ENCODE measurements around the gene TMEM178B. TPM values are rescaled to one million over a fixed set of nuclear protein-coding genes. Genes with fewer than 3 reads are reported as not detected.

The TMEM178B gene
- polyA plus RNA-seq, 1 experiment: 0.01 TPM

DNA sequence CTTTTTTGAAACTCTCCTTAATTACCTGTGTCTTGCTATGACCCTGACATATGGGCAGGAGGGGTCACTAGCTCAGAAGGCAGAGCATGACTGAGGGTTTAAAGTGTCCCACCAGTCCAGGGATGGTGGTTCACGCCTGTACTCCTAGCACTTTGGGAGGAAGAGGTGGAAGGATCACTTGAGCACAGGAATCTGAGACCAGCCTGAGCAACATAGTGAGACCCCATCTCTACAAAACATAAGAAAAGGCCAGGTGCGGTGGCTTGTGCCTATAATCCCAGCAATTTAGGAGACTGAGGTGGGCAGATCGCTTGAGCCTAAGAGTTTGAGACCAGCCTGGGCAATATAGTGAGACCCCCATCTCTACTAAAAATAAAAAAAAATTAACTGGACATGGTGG lies 133.8 kb downstream of the TMEM178B start:
- CTCF ChIA-PET: no interaction called here
- POLR2A ChIA-PET: no interaction called here
- peaks cover 15% of the 10 kb centered on the region for H3K9me3 ChIP-seq (ENCODE audit: control insufficient read depth, insufficient read depth, low read length)
- no peaks in the 10 kb centered on the region for H3K27me3 ChIP-seq (ENCODE audit: control insufficient read depth, insufficient read depth, low read length)
- H3K4me3 ChIP-seq (ENCODE audit: low read depth, low read length): no peak overlapping the region
- TF ChIP-seq, protein P1, sequence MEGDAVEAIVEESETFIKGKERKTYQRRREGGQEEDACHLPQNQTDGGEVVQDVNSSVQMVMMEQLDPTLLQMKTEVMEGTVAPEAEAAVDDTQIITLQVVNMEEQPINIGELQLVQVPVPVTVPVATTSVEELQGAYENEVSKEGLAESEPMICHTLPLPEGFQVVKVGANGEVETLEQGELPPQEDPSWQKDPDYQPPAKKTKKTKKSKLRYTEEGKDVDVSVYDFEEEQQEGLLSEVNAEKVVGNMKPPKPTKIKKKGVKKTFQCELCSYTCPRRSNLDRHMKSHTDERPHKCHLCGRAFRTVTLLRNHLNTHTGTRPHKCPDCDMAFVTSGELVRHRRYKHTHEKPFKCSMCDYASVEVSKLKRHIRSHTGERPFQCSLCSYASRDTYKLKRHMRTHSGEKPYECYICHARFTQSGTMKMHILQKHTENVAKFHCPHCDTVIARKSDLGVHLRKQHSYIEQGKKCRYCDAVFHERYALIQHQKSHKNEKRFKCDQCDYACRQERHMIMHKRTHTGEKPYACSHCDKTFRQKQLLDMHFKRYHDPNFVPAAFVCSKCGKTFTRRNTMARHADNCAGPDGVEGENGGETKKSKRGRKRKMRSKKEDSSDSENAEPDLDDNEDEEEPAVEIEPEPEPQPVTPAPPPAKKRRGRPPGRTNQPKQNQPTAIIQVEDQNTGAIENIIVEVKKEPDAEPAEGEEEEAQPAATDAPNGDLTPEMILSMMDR (IDR thresholded peaks at IDR 0.05; ENCODE audit: low read depth, low read length): no peak
- no peak for DNase-seq (ENCODE audit: low read depth, low spot score)
- no peak overlapping the region for H3K27ac ChIP-seq (ENCODE audit: low read depth, low read length)

DNA sequence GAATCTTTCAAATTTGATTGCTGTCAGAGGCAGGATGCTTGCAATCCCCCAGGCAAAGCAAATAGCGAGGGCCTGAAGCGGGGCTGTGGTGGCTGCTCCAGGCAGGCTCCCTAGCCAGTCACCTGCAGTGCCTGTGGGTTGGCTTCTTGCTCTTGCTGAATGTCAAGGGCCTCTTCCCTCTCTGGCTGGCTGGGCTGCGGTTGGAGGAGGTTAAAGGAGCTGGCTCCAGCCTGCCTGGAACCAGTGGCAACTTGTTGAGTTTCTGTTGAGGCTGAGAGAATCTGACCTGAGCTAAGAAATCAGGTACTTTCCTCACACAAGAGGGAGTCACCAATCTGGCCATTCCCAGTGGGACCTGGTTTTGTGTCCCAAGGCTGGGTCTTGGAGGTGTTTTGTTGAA lies 134.7 kb downstream of the TMEM178B start:
- CTCF ChIA-PET: no interaction called here
- POLR2A ChIA-PET: no interaction called here
- no peak for DNase-seq (ENCODE audit: low read depth, low spot score)
- H3K9me3 ChIP-seq (ENCODE audit: control insufficient read depth, insufficient read depth, low read length): peaks cover 15% of the 10 kb centered on the region
- TF ChIP-seq, protein P1 (IDR thresholded peaks at IDR 0.05; ENCODE audit: low read depth, low read length): no peak
- no peaks in the 10 kb centered on the region for H3K27me3 ChIP-seq (ENCODE audit: control insufficient read depth, insufficient read depth, low read length)
- no peak overlapping the region for H3K4me3 ChIP-seq (ENCODE audit: low read depth, low read length)
- no peak overlapping the region for H3K27ac ChIP-seq (ENCODE audit: low read depth, low read length)

DNA sequence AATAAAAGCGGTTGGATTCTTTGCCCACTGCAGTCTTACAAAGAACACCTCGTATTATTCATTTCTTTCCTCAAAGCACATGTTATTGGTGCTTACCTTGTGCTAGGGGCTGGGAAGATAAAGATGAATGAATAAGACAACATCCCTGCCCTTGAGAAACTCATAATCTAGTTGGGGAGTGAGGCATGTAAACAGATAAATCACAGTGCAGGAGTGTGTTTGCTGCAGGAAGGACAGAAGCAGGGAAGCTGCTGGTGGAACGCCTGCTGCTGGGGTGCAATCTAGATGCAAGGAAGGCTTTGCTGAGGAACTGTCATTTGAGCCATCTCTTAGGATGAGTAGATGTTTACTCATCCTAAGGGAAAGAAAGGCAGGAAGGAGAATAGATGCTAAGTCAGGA lies 135.6 kb downstream of the TMEM178B start:
- ChIA-PET CTCF (no interaction called here), POLR2A (no interaction called here)
- no peak overlapping the region for H3K4me3 ChIP-seq (ENCODE audit: low read depth, low read length)
- peaks cover 12% of the 10 kb centered on the region for H3K9me3 ChIP-seq (ENCODE audit: control insufficient read depth, insufficient read depth, low read length)
- H3K27ac ChIP-seq (ENCODE audit: low read depth, low read length): no peak overlapping the region
- no peak for DNase-seq (ENCODE audit: low read depth, low spot score)
- TF ChIP-seq, protein P1 (IDR thresholded peaks at IDR 0.05; ENCODE audit: low read depth, low read length): no peak
- no peaks in the 10 kb centered on the region for H3K27me3 ChIP-seq (ENCODE audit: control insufficient read depth, insufficient read depth, low read length)

DNA sequence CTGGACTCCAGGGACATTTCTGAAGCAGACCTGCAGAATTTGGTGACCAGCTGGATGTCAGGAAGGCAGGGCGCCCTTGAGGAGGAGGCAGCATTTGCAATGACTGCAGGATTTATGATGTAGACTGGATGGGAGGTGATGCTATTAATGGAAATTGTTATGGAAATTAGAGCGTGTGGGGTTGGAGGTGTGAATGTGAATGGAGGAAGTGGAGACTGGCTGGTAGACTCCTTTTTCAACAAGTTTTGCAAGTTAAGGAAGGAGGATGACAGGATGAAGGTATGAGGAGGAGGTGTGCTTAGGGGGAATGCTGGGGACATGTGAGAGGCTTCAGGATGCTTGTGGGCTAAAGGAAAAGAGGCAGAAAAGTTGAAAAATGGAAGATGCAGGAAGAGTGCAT lies 137.0 kb downstream of the TMEM178B start:
- CTCF ChIA-PET: no interaction called here
- TF ChIP-seq, protein P1 (IDR thresholded peaks at IDR 0.05; ENCODE audit: low read depth, low read length): no peak
- no peaks in the 10 kb centered on the region for H3K27me3 ChIP-seq (ENCODE audit: control insufficient read depth, insufficient read depth, low read length)
- H3K9me3 ChIP-seq (ENCODE audit: control insufficient read depth, insufficient read depth, low read length): peaks cover 12% of the 10 kb centered on the region
- no peak overlapping the region for H3K4me3 ChIP-seq (ENCODE audit: low read depth, low read length)
- DNase-seq (ENCODE audit: low read depth, low spot score): no peak
- POLR2A ChIA-PET: no interaction called here
- no peak overlapping the region for H3K27ac ChIP-seq (ENCODE audit: low read depth, low read length)

DNA sequence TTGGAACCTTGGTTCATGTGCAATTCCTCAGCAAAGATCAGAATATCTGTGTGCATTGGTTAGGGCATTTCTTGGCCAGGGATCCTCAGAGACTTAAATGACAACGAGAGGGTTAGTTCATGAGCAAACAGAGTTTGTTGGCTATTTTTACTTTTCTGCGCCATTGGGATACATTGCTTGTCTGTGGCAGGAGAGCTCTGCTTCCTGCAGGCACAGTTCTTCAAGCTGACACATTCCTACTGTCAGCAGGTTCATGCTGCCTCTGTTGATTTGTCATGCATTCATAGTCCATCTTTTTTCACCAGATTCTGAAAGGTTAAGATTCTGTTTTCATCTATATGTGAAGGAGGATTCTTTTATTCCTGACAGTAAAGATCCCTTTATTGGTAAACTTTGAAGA lies 139.4 kb downstream of the TMEM178B start:
- CTCF ChIA-PET: no interaction called here
- no peak for DNase-seq (ENCODE audit: low read depth, low spot score)
- Histone ChIP-seq H3K27me3 (ENCODE audit: control insufficient read depth, insufficient read depth, low read length) (no peaks in the 10 kb centered on the region), H3K4me3 (ENCODE audit: low read depth, low read length) (no peak overlapping the region), H3K27ac (ENCODE audit: low read depth, low read length) (no peak overlapping the region), H3K9me3 (ENCODE audit: control insufficient read depth, insufficient read depth, low read length) (peaks cover 25% of the 10 kb centered on the region)
- TF ChIP-seq, protein P1 (IDR thresholded peaks at IDR 0.05; ENCODE audit: low read depth, low read length): no peak
- POLR2A ChIA-PET: no interaction called here
